HFFc6 (cell line): ENCODE data around the gene MRGPRD. TPM values are rescaled to one million over a fixed set of nuclear protein-coding genes. Genes with fewer than 3 reads are reported as not detected.
"Not testable (repeated sequence)": the region's sequence is repeated elsewhere in the genome, so short reads cannot be mapped to it uniquely, and the experiment has no call there.

ENCODE experiments used
- DNase-seq: peaks from one replicate; pipeline ENCODE4 v3.0.0-alpha.2; 2018
- H3K27ac Mint-ChIP-seq: 2 replicates; pipeline ENCODE4 v1.8.0; 2020; ENCODE audit warnings: mild to moderate bottlenecking, mixed read lengths
- H3K27me3 Mint-ChIP-seq: 2 replicates; pipeline ENCODE4 v1.8.0; 2021; ENCODE audit warnings: mild to moderate bottlenecking, moderate library complexity, mixed read lengths; ENCODE audit not compliant: insufficient read depth
- H3K36me3 Mint-ChIP-seq: 2 replicates; pipeline ENCODE4 v1.8.0; 2021; ENCODE audit warnings: low read depth, mixed read lengths
- H3K4me1 Mint-ChIP-seq: 2 replicates; pipeline ENCODE4 v1.8.0; 2020; ENCODE audit warnings: low read depth, mixed read lengths
- H3K4me3 Mint-ChIP-seq: 2 replicates; pipeline ENCODE4 v1.8.0; 2020; ENCODE audit warnings: mild to moderate bottlenecking, moderate library complexity, mixed read lengths
- H3K9me3 Mint-ChIP-seq: 2 replicates; pipeline ENCODE4 v1.8.0; 2020; ENCODE audit warnings: mild to moderate bottlenecking, mixed read lengths
- CTCF ChIP-seq: fragments of 200-600 bp; sonication (generic); IDR thresholded peaks from 2 replicates; pipeline ENCODE4 v1.5.0; 2021; ENCODE audit warnings: antibody characterized with exemption, mild to moderate bottlenecking
- total RNA-seq, 6 experiments: library from RNA; stranded (reverse); fragmentation: NEBNext Ultra II Directional; extraction: Animal tissue kit (Norgen Biotek cat#: 25700); gene quantifications; 2 replicates in 1 of 6; 3 replicates in 5 of 6; pipeline ENCODE4 v1.2.3, GENCODE V29; 2021

MRGPRD gene
- total RNA-seq, 6 experiments from 2014 or later = not detected

GRCh38 chr11:69001243-69002081 is 20.7 kb upstream of the MRGPRD start:
- no peak for TF ChIP-seq CTCF
- Mint-ChIP-seq H3K9me3 (no peaks in the 10 kb centered on the region), H3K4me1 (peaks cover 48% of the 10 kb centered on the region), H3K4me3 (no peak overlapping the region), H3K27me3 (peaks cover 2% of the 10 kb centered on the region; the same call in 1 of the 2 replicates), H3K27ac (peak overlapping the region; percentile 76), H3K36me3 (no peaks in the 10 kb centered on the region)
- DNase-seq = no peak

GRCh38 chr11:69000831-69001242 is 20.1 kb upstream of the MRGPRD start:
- peak overlapping the region; percentile 3; the same call in 1 of the 2 replicates for H3K4me3 Mint-ChIP-seq
- H3K27ac Mint-ChIP-seq = peak overlapping the region; percentile 76
- no peaks in the 10 kb centered on the region for H3K9me3 Mint-ChIP-seq
- TF ChIP-seq CTCF = peak; percentile 78
- peaks cover under 1% of the 10 kb centered on the region; the same call in 1 of the 2 replicates for H3K27me3 Mint-ChIP-seq
- peaks cover 48% of the 10 kb centered on the region for H3K4me1 Mint-ChIP-seq
- no peaks in the 10 kb centered on the region for H3K36me3 Mint-ChIP-seq
- peak; percentile 87 for DNase-seq

GRCh38 chr11:69000391-69000790 is 19.6 kb upstream of the MRGPRD start:
- no peak for DNase-seq
- Mint-ChIP-seq H3K36me3 (no peaks in the 10 kb centered on the region), H3K4me1 (peaks cover 48% of the 10 kb centered on the region), H3K9me3 (no peaks in the 10 kb centered on the region), H3K27me3 (no peaks in the 10 kb centered on the region; the same call in 1 of the 2 replicates), H3K4me3 (0 out of 2 replicates have a peak overlapping the region, but pooled peaks have one; percentile 3), H3K27ac (peak overlapping the region; percentile 76)
- no peak for TF ChIP-seq CTCF

- H3K36me3 Mint-ChIP-seq, H3K4me3 Mint-ChIP-seq, DNase-seq, H3K27me3 Mint-ChIP-seq, H3K9me3 Mint-ChIP-seq: not testable (repeated sequence)
- peaks cover 48% of the 10 kb centered on the region for H3K4me1 Mint-ChIP-seq
- H3K27ac Mint-ChIP-seq = 0 out of 2 replicates have a peak overlapping the region, but pooled peaks have one; percentile 76
These were observed 19.1 kb upstream of the MRGPRD start for GRCh38 chr11:68999748-69000355.

GRCh38 chr11:68999093-68999747 is 18.4 kb upstream of the MRGPRD start:
- Mint-ChIP-seq H3K27me3 (peaks cover 5% of the 10 kb centered on the region; the same call in 1 of the 2 replicates), H3K36me3 (no peaks in the 10 kb centered on the region), H3K27ac (no peak overlapping the region), H3K9me3 (no peaks in the 10 kb centered on the region), H3K4me1 (peaks cover 48% of the 10 kb centered on the region), H3K4me3 (no peak overlapping the region)
- TF ChIP-seq CTCF = no peak
- DNase-seq = no peak
